SK-N-SH (cell line): ENCODE results near the gene WDR90. TPM values are rescaled to one million over a fixed set of nuclear protein-coding genes. Genes with fewer than 3 reads are reported as not detected.

Experiments used
- CTCF ChIA-PET: fragments of 300-600, 350-600 bp; formaldehyde crosslinking; extraction: SDS; loops from one replicate; lab custom pipeline; 2021; lab: Yijun Ruan, JAX
- POLR2A ChIA-PET: fragments of 350-600 bp; sonication (Branson Sonifier 250); formaldehyde crosslinking; extraction: SDS; loops from one replicate; lab custom pipeline; 2020; ENCODE audit warnings: antibody characterized with exemption, inconsistent platforms; lab: Yijun Ruan, JAX
- DNase-seq: peaks from one replicate; pipeline ENCODE4 v3.0.0; 2012
- H2AFZ ChIP-seq: fragments of 200-600 bp; sonication (generic); 2 replicates; pipeline ENCODE4 v1.8.1; 2016; ENCODE audit warnings: antibody characterized with exemption, mild to moderate bottlenecking, low read depth
- H3F3A ChIP-seq: fragments of 200-600 bp; sonication (generic); replicated peaks from 2 replicates; pipeline ENCODE3; 2016; ENCODE audit warnings: antibody characterized with exemption, mild to moderate bottlenecking; ENCODE audit not compliant: insufficient read depth
- H3K27ac ChIP-seq, 2 experiments: fragments of 200-500 bp in 1 of 2; fragments of 200-600 bp in 1 of 2; sonication (Bioruptor generic) in 1 of 2; sonication (generic), shearing (Covaris generic) in 1 of 2; 2 replicates each; pipeline versions ENCODE4 v1.5.1 to v1.6.1; 2014 to 2016; ENCODE audit warnings: low read depth in 2 of 2, inconsistent platforms in 1 of 2, low read length in 1 of 2, mild to moderate bottlenecking in 1 of 2, mixed read lengths in 1 of 2
- H3K27me3 ChIP-seq: fragments of 200-600 bp; sonication (generic), shearing (Covaris generic); 2 replicates; pipeline ENCODE4 v1.6.1; 2016; ENCODE audit warnings: mixed run types; ENCODE audit not compliant: insufficient read depth
- H3K36me3 ChIP-seq, 2 experiments: fragments of 200-500 bp in 1 of 2; fragments of 200-600 bp in 1 of 2; sonication (Bioruptor generic) in 1 of 2; sonication (generic) in 1 of 2; replicated peaks in 1 of 2; 2 replicates each; pipeline versions ENCODE3 to v1.5.1; 2014 to 2016; ENCODE audit warnings: low read length in 1 of 2, mild to moderate bottlenecking in 1 of 2; ENCODE audit not compliant: insufficient read depth in 2 of 2, control insufficient read depth in 1 of 2
- H3K4me1 ChIP-seq, 2 experiments: fragments of 200-500 bp in 1 of 2; fragments of 200-600 bp in 1 of 2; sonication (Bioruptor generic) in 1 of 2; sonication (generic), shearing (Covaris generic) in 1 of 2; 2 replicates each; pipeline versions ENCODE4 v1.5.1 to v1.6.1; 2014 to 2016; ENCODE audit warnings: low read depth in 1 of 2, low read length in 1 of 2, mixed run types in 1 of 2; ENCODE audit not compliant: insufficient read depth in 2 of 2, control insufficient read depth in 1 of 2
- H3K4me2 ChIP-seq: fragments of 200-600 bp; sonication (generic), shearing (Covaris generic); 2 replicates; pipeline ENCODE4 v1.6.1; 2017; ENCODE audit warnings: mixed run types
- H3K4me3 ChIP-seq, 2 experiments: fragments of 200-500 bp in 1 of 2; fragments of 200-600 bp in 1 of 2; sonication (Bioruptor generic) in 1 of 2; sonication (generic), shearing (Covaris generic) in 1 of 2; 2 replicates each; pipeline versions ENCODE4 v1.5.1 to v1.8.1; 2014 to 2016; ENCODE audit warnings: low read depth in 2 of 2, inconsistent platforms in 1 of 2, low read length in 1 of 2, mild to moderate bottlenecking in 1 of 2, mixed read lengths in 1 of 2, moderate library complexity in 1 of 2
- H3K79me2 ChIP-seq: fragments of 200-600 bp; sonication (generic); 2 replicates; pipeline ENCODE4 v1.8.1; 2017; ENCODE audit warnings: mild to moderate bottlenecking; ENCODE audit not compliant: insufficient read depth
- H3K9ac ChIP-seq: fragments of 200-600 bp; sonication (generic); 2 replicates; pipeline ENCODE4 v1.6.1; 2017; ENCODE audit warnings: mixed run types
- H3K9me2 ChIP-seq: fragments of 200-600 bp; sonication (generic); 2 replicates; pipeline ENCODE4 v1.6.1; 2017; ENCODE audit warnings: mixed run types
- H3K9me3 ChIP-seq: fragments of 200-600 bp; sonication (generic); 2 replicates; pipeline ENCODE4 v1.6.1; 2017; ENCODE audit warnings: mixed run types, mild to moderate bottlenecking, moderate library complexity
- H4K20me1 ChIP-seq: fragments of 200-600 bp; sonication (generic); 2 replicates; pipeline ENCODE4 v1.6.1; 2017; ENCODE audit warnings: mild to moderate bottlenecking, mixed run types; ENCODE audit not compliant: insufficient read depth
- CTCF ChIP-seq: fragments of 200-600 bp; sonication (generic); IDR thresholded peaks from 2 replicates; pipeline ENCODE4 v1.6.1; 2017; ENCODE audit warnings: antibody characterized with exemption, mild to moderate bottlenecking, moderate library complexity
- ELF1 ChIP-seq: IDR thresholded peaks from 2 replicates; pipeline ENCODE4 v1.4.0; 2012
- EP300 ChIP-seq, 2 experiments: IDR thresholded peaks; 2 replicates each; pipeline versions ENCODE4 v1.4.0 to v1.6.1; 2012; ENCODE audit warnings: borderline replicate concordance in 1 of 2, low read depth in 1 of 2, low read length in 1 of 2
- EZH2phosphoT487 ChIP-seq: fragments of 200-600 bp; sonication (generic); IDR thresholded peaks from 2 replicates; pipeline ENCODE4 v1.6.1; 2017; ENCODE audit warnings: low read depth, mixed run types, mild to moderate bottlenecking, antibody characterized with exemption, moderate library complexity, borderline replicate concordance
- FOSL2 ChIP-seq: IDR thresholded peaks from 2 replicates; pipeline ENCODE4 v1.4.0; 2012; ENCODE audit warnings: low read depth, mild to moderate bottlenecking, moderate library complexity, borderline replicate concordance
- FOXM1 ChIP-seq: IDR thresholded peaks from 2 replicates; pipeline ENCODE4 v1.4.0; 2012; ENCODE audit warnings: low read depth, mild to moderate bottlenecking
- GABPA ChIP-seq: IDR thresholded peaks from 2 replicates; pipeline ENCODE4 v1.4.0; 2012; ENCODE audit warnings: low read depth, mild to moderate bottlenecking
- IRF3 ChIP-seq: fragments of 150-350 bp; IDR thresholded peaks from 2 replicates; pipeline ENCODE4 v1.6.1; 2016; ENCODE audit warnings: mild to moderate bottlenecking, low read depth, low read length
- JUND ChIP-seq: IDR thresholded peaks from 2 replicates; pipeline ENCODE4 v1.4.0; 2012
- MEF2A ChIP-seq: IDR thresholded peaks from 2 replicates; pipeline ENCODE4 v1.4.0; 2012; ENCODE audit warnings: low read depth, borderline replicate concordance
- MXI1 ChIP-seq: IDR thresholded peaks from 2 replicates; pipeline ENCODE4 v1.6.1; 2012; ENCODE audit warnings: mild to moderate bottlenecking, low read depth, low read length, improper control_type of control experiment
- NFIC ChIP-seq: IDR thresholded peaks from 2 replicates; pipeline ENCODE4 v1.4.0; 2012; ENCODE audit warnings: borderline replicate concordance
- NRF1 ChIP-seq: IDR thresholded peaks from 2 replicates; pipeline ENCODE4 v1.6.1; 2012; ENCODE audit warnings: low read depth, mild to moderate bottlenecking, low read length
- POLR2AphosphoS5 ChIP-seq: IDR thresholded peaks from 2 replicates; pipeline ENCODE4 v1.6.1; 2012; ENCODE audit warnings: low read depth, low read length
- RCOR1 ChIP-seq: fragments of 150-350 bp; IDR thresholded peaks from 2 replicates; pipeline ENCODE4 v1.6.1; 2017; ENCODE audit warnings: antibody characterized with exemption, low read length
- REST ChIP-seq: IDR thresholded peaks from 2 replicates; pipeline ENCODE4 v1.6.1; 2012; ENCODE audit warnings: mild to moderate bottlenecking, low read depth, low read length, moderate library complexity
- USF2 ChIP-seq: fragments of 150-350 bp; IDR thresholded peaks from 2 replicates; pipeline ENCODE4 v1.6.1; 2017; ENCODE audit warnings: antibody characterized with exemption, low read length, low read depth, borderline replicate concordance
- YY1 ChIP-seq: IDR thresholded peaks from 2 replicates; pipeline ENCODE4 v1.4.0; 2012; ENCODE audit warnings: low read depth, mild to moderate bottlenecking
- WGBS: methylation state at CpG from one replicate; pipeline ENCODE4 v1.1.6; 2017; ENCODE audit warnings: low lambda C conversion rate; 5-methylcytosine and 5-hydroxymethylcytosine counted together
- polyA plus RNA-seq, 3 experiments: library from polyadenylated mRNA; depleted of rRNA; stranded (reverse); fragments of >200 nt; gene quantifications; 2 replicates each; pipeline ENCODE4 v1.2.3, GENCODE V29; 2012

Gene WDR90
- polyA plus RNA-seq, 1 of the 3 experiments (the other 2 are of a cell fraction) = 32.0 TPM

GRCh38 chr16:634051-634670 is 15.0 kb upstream of the WDR90 start:
- H4K20me1 ChIP-seq = no peaks in the 10 kb centered on the region; the same call in 1 of the 2 replicates
- H3K9me3 ChIP-seq = no peaks in the 10 kb centered on the region
- 95% methylated on average over 11 of the region's 22 CpGs for WGBS
- peaks cover 5% of the 10 kb centered on the region for H3F3A ChIP-seq
- H3K4me2 ChIP-seq = no peak overlapping the region
- no peak overlapping the region for H2AFZ ChIP-seq
- H3K27ac ChIP-seq = no peak overlapping the region
- H3K4me3 ChIP-seq = no peak overlapping the region
- DNase-seq = no peak
- no peaks in the 10 kb centered on the region for H3K27me3 ChIP-seq
- no peaks in the 10 kb centered on the region for H3K9me2 ChIP-seq
- TF ChIP-seq EP300 (IDR thresholded peaks at IDR 0.05; ENCODE audit: borderline replicate concordance in 1 of 2, low read depth in 1 of 2, low read length in 1 of 2) = no peak
- TF ChIP-seq EZH2phosphoT487 = no peak
- TF ChIP-seq REST = no peak
- no peak for TF ChIP-seq RCOR1
- TF ChIP-seq USF2 = no peak
- no peak for TF ChIP-seq JUND
- TF ChIP-seq YY1 = no peak
- no peak for TF ChIP-seq GABPA
- no peak for TF ChIP-seq MXI1
- no peak for TF ChIP-seq ELF1
- no peak for TF ChIP-seq NRF1
- no peak for TF ChIP-seq FOXM1
- POLR2A ChIA-PET = no interaction called here
- H3K36me3 ChIP-seq = peaks cover 0 to 16% of the 10 kb centered on the region in 2 experiments
- H3K9ac ChIP-seq = no peak overlapping the region
- peaks cover 12% of the 10 kb centered on the region; the same call in 1 of the 2 replicates for H3K79me2 ChIP-seq
- H3K4me1 ChIP-seq = peaks cover 0 to 49% of the 10 kb centered on the region in 2 experiments; a peak in 1 of 4 replicates
- CTCF ChIA-PET = interaction anchor here (1.4 kb wide), 1 partner anchor 49 kb away, joined by 5 read pairs; no protein-coding TSS in a partner anchor

- 96% methylated on average over 5 of the region's 7 CpGs for WGBS
- peak overlapping the region; percentile 90 for H3K4me2 ChIP-seq
- DNase-seq = no peak
- no peak overlapping the region for H2AFZ ChIP-seq
- no peaks in the 10 kb centered on the region for H3K9me3 ChIP-seq
- ChIA-PET POLR2A (no interaction called here), CTCF (interaction anchor here (1.4 kb wide), 1 partner anchor 50 kb away, joined by 5 read pairs; no protein-coding TSS in a partner anchor)
- peak overlapping the region; percentile 90 for H3K9ac ChIP-seq
- no peaks in the 10 kb centered on the region for H3K27me3 ChIP-seq
- no peak overlapping the region; a peak in 1 of 4 replicates for H3K27ac ChIP-seq
- peaks cover 0 to 41% of the 10 kb centered on the region in 2 experiments; a peak in 1 of 4 replicates for H3K4me1 ChIP-seq
- H3F3A ChIP-seq = peaks cover 13% of the 10 kb centered on the region
- peaks cover 12% of the 10 kb centered on the region; the same call in 1 of the 2 replicates for H3K79me2 ChIP-seq
- H3K9me2 ChIP-seq = no peaks in the 10 kb centered on the region
- H3K4me3 ChIP-seq = peak overlapping the region; percentile 78 to 87; a peak in 3 of 4 replicates
- H3K36me3 ChIP-seq = peaks cover 0 to 16% of the 10 kb centered on the region in 2 experiments
- H4K20me1 ChIP-seq = no peaks in the 10 kb centered on the region; the same call in 1 of the 2 replicates
- no peak for TF ChIP-seq MEF2A
- TF ChIP-seq ELF1 = no peak
- TF ChIP-seq POLR2AphosphoS5 = no peak
- TF ChIP-seq NFIC = no peak
- no peak for TF ChIP-seq IRF3
- TF ChIP-seq RCOR1 = no peak
- TF ChIP-seq NRF1 = no peak
- TF ChIP-seq FOSL2 = no peak
- TF ChIP-seq GABPA = no peak
- TF ChIP-seq EP300 (IDR thresholded peaks at IDR 0.05; ENCODE audit: borderline replicate concordance in 1 of 2, low read depth in 1 of 2, low read length in 1 of 2) = no peak
- no peak for TF ChIP-seq CTCF
These were observed 14.2 kb upstream of the WDR90 start for GRCh38 chr16:634996-635395.
